SK-N-SH (cell line): Measurements from ENCODE around the gene WDR6. TPM values are rescaled to one million over a fixed set of nuclear protein-coding genes. Genes with fewer than 3 reads are reported as not detected.
A peak's percentile ranks its signal among the peaks of the same experiment; 100 is the strongest.

ENCODE experiments used
- CTCF ChIA-PET: fragments of 300-600, 350-600 bp; formaldehyde crosslinking; extraction: SDS; loops from one replicate; lab custom pipeline; 2021; lab: Yijun Ruan, JAX
- POLR2A ChIA-PET: fragments of 350-600 bp; sonication (Branson Sonifier 250); formaldehyde crosslinking; extraction: SDS; loops from one replicate; lab custom pipeline; 2020; ENCODE audit warnings: antibody characterized with exemption, inconsistent platforms; lab: Yijun Ruan, JAX
- DNase-seq: peaks from one replicate; pipeline ENCODE4 v3.0.0; 2012
- H2AFZ ChIP-seq: fragments of 200-600 bp; sonication (generic); 2 replicates; pipeline ENCODE4 v1.8.1; 2016; ENCODE audit warnings: antibody characterized with exemption, mild to moderate bottlenecking, low read depth
- H3F3A ChIP-seq: fragments of 200-600 bp; sonication (generic); replicated peaks from 2 replicates; pipeline ENCODE3; 2016; ENCODE audit warnings: antibody characterized with exemption, mild to moderate bottlenecking; ENCODE audit not compliant: insufficient read depth
- H3K27ac ChIP-seq, 2 experiments: fragments of 200-500 bp in 1 of 2; fragments of 200-600 bp in 1 of 2; sonication (Bioruptor generic) in 1 of 2; sonication (generic), shearing (Covaris generic) in 1 of 2; 2 replicates each; pipeline versions ENCODE4 v1.5.1 to v1.6.1; 2014 to 2016; ENCODE audit warnings: low read depth in 2 of 2, inconsistent platforms in 1 of 2, low read length in 1 of 2, mild to moderate bottlenecking in 1 of 2, mixed read lengths in 1 of 2
- H3K27me3 ChIP-seq: fragments of 200-600 bp; sonication (generic), shearing (Covaris generic); 2 replicates; pipeline ENCODE4 v1.6.1; 2016; ENCODE audit warnings: mixed run types; ENCODE audit not compliant: insufficient read depth
- H3K36me3 ChIP-seq, 2 experiments: fragments of 200-500 bp in 1 of 2; fragments of 200-600 bp in 1 of 2; sonication (Bioruptor generic) in 1 of 2; sonication (generic) in 1 of 2; replicated peaks in 1 of 2; 2 replicates each; pipeline versions ENCODE3 to v1.5.1; 2014 to 2016; ENCODE audit warnings: low read length in 1 of 2, mild to moderate bottlenecking in 1 of 2; ENCODE audit not compliant: insufficient read depth in 2 of 2, control insufficient read depth in 1 of 2
- H3K4me1 ChIP-seq, 2 experiments: fragments of 200-500 bp in 1 of 2; fragments of 200-600 bp in 1 of 2; sonication (Bioruptor generic) in 1 of 2; sonication (generic), shearing (Covaris generic) in 1 of 2; 2 replicates each; pipeline versions ENCODE4 v1.5.1 to v1.6.1; 2014 to 2016; ENCODE audit warnings: low read depth in 1 of 2, low read length in 1 of 2, mixed run types in 1 of 2; ENCODE audit not compliant: insufficient read depth in 2 of 2, control insufficient read depth in 1 of 2
- H3K4me2 ChIP-seq: fragments of 200-600 bp; sonication (generic), shearing (Covaris generic); 2 replicates; pipeline ENCODE4 v1.6.1; 2017; ENCODE audit warnings: mixed run types
- H3K4me3 ChIP-seq, 2 experiments: fragments of 200-500 bp in 1 of 2; fragments of 200-600 bp in 1 of 2; sonication (Bioruptor generic) in 1 of 2; sonication (generic), shearing (Covaris generic) in 1 of 2; 2 replicates each; pipeline versions ENCODE4 v1.5.1 to v1.8.1; 2014 to 2016; ENCODE audit warnings: low read depth in 2 of 2, inconsistent platforms in 1 of 2, low read length in 1 of 2, mild to moderate bottlenecking in 1 of 2, mixed read lengths in 1 of 2, moderate library complexity in 1 of 2
- H3K79me2 ChIP-seq: fragments of 200-600 bp; sonication (generic); 2 replicates; pipeline ENCODE4 v1.8.1; 2017; ENCODE audit warnings: mild to moderate bottlenecking; ENCODE audit not compliant: insufficient read depth
- H3K9ac ChIP-seq: fragments of 200-600 bp; sonication (generic); 2 replicates; pipeline ENCODE4 v1.6.1; 2017; ENCODE audit warnings: mixed run types
- H3K9me2 ChIP-seq: fragments of 200-600 bp; sonication (generic); 2 replicates; pipeline ENCODE4 v1.6.1; 2017; ENCODE audit warnings: mixed run types
- H3K9me3 ChIP-seq: fragments of 200-600 bp; sonication (generic); 2 replicates; pipeline ENCODE4 v1.6.1; 2017; ENCODE audit warnings: mixed run types, mild to moderate bottlenecking, moderate library complexity
- H4K20me1 ChIP-seq: fragments of 200-600 bp; sonication (generic); 2 replicates; pipeline ENCODE4 v1.6.1; 2017; ENCODE audit warnings: mild to moderate bottlenecking, mixed run types; ENCODE audit not compliant: insufficient read depth
- CHD2 ChIP-seq: fragments of 150-350 bp; IDR thresholded peaks from 2 replicates; pipeline ENCODE4 v1.6.1; 2018; ENCODE audit warnings: low read length; ENCODE audit not compliant: partially characterized antibody
- ELF1 ChIP-seq: IDR thresholded peaks from 2 replicates; pipeline ENCODE4 v1.4.0; 2012
- GABPA ChIP-seq: IDR thresholded peaks from 2 replicates; pipeline ENCODE4 v1.4.0; 2012; ENCODE audit warnings: low read depth, mild to moderate bottlenecking
- GATA2 ChIP-seq: sonication (generic); formaldehyde crosslinking; IDR thresholded peaks from 2 replicates; pipeline ENCODE4 v1.5.0; 2020; ENCODE audit warnings: mild to moderate bottlenecking, missing genetic modification reagents
- IRF3 ChIP-seq: fragments of 150-350 bp; IDR thresholded peaks from 2 replicates; pipeline ENCODE4 v1.6.1; 2016; ENCODE audit warnings: mild to moderate bottlenecking, low read depth, low read length
- MXI1 ChIP-seq: IDR thresholded peaks from 2 replicates; pipeline ENCODE4 v1.6.1; 2012; ENCODE audit warnings: mild to moderate bottlenecking, low read depth, low read length, improper control_type of control experiment
- NRF1 ChIP-seq: IDR thresholded peaks from 2 replicates; pipeline ENCODE4 v1.6.1; 2012; ENCODE audit warnings: low read depth, mild to moderate bottlenecking, low read length
- PBX3 ChIP-seq: IDR thresholded peaks from 2 replicates; pipeline ENCODE4; 2012
- RAD21 ChIP-seq: IDR thresholded peaks from 2 replicates; pipeline ENCODE4 v1.6.1; 2012; ENCODE audit warnings: mild to moderate bottlenecking, low read length
- RCOR1 ChIP-seq: fragments of 150-350 bp; IDR thresholded peaks from 2 replicates; pipeline ENCODE4 v1.6.1; 2017; ENCODE audit warnings: antibody characterized with exemption, low read length
- SIN3A ChIP-seq: IDR thresholded peaks from 2 replicates; pipeline ENCODE4 v1.6.1; 2012; ENCODE audit warnings: low read depth, mild to moderate bottlenecking, low read length, moderate library complexity, borderline replicate concordance
- TEAD4 ChIP-seq: IDR thresholded peaks from 2 replicates; pipeline ENCODE4 v1.4.0; 2012; ENCODE audit warnings: mild to moderate bottlenecking, borderline replicate concordance; ENCODE audit not compliant: insufficient read depth
- USF2 ChIP-seq: fragments of 150-350 bp; IDR thresholded peaks from 2 replicates; pipeline ENCODE4 v1.6.1; 2017; ENCODE audit warnings: antibody characterized with exemption, low read length, low read depth, borderline replicate concordance
- ZBTB33 ChIP-seq: IDR thresholded peaks from 2 replicates; pipeline ENCODE4 v1.4.0; 2012; ENCODE audit warnings: low read depth, borderline replicate concordance
- WGBS: methylation state at CpG from one replicate; pipeline ENCODE4 v1.1.6; 2017; ENCODE audit warnings: low lambda C conversion rate; 5-methylcytosine and 5-hydroxymethylcytosine counted together
- polyA plus RNA-seq, 3 experiments: library from polyadenylated mRNA; depleted of rRNA; stranded (reverse); fragments of >200 nt; gene quantifications; 2 replicates each; pipeline ENCODE4 v1.2.3, GENCODE V29; 2012

The WDR6 gene
- polyA plus RNA-seq, 1 of the 3 experiments (the other 2 are of a cell fraction) = 230 TPM

- H3K79me2 ChIP-seq = peaks cover 44% of the 10 kb centered on the region
- peaks cover 10 to 32% of the 10 kb centered on the region in 2 experiments; a peak in 3 of 4 replicates for H3K4me1 ChIP-seq
- no peaks in the 10 kb centered on the region for H3K9me2 ChIP-seq
- H2AFZ ChIP-seq = peak overlapping the region; percentile 69; the same call in 1 of the 2 replicates
- H3K9ac ChIP-seq = peak overlapping the region; percentile 1; the same call in 1 of the 2 replicates
- H3K36me3 ChIP-seq = peaks cover 64 to 65% of the 10 kb centered on the region in 2 experiments
- peaks cover 54% of the 10 kb centered on the region for H3F3A ChIP-seq
- 5% methylated on average over 7 of the region's 7 CpGs for WGBS
- H3K4me2 ChIP-seq = peak overlapping the region; percentile 97
- H3K9me3 ChIP-seq = no peaks in the 10 kb centered on the region
- peak overlapping the region; percentile 69 to 73 for H3K27ac ChIP-seq
- no peaks in the 10 kb centered on the region for H4K20me1 ChIP-seq
- CTCF ChIA-PET = interaction anchor here (0.6 to 1.5 kb wide), 8 partner anchors 10 to 111 kb away, joined by 3 to 8 read pairs (median 4); partner anchors contain the start of genes ARIH2 and WDR6
- TF ChIP-seq RCOR1 (0 out of 2 replicates have a peak, but pooled peaks have one; percentile 6), CHD2 (no peak), TEAD4 (0 out of 2 replicates have a peak, but pooled peaks have one; percentile 6)
- TF ChIP-seq, all 33 proteins: peak for 2
- POLR2A ChIA-PET = interaction anchor here (0.6 to 2.3 kb wide), 8 partner anchors 9 to 104 kb away, joined by 3 to 18 read pairs (median 6); partner anchors contain the start of genes P4HTM, QRICH1 and WDR6
- Histone ChIP-seq H3K4me3 (peak overlapping the region; percentile 83 to 87; a peak in 2 of 4 replicates), H3K27me3 (no peaks in the 10 kb centered on the region)
- DNase-seq = no peak
Observed at GRCh38 chr3:49029563-49029884, 22.3 kb downstream of the WDR6 start.

GRCh38 chr3:49030321-49030720, 23.1 kb downstream of the WDR6 start:
- POLR2A ChIA-PET = interaction anchor here (0.6 kb wide), 1 partner anchor 743 kb away, joined by 3 read pairs; no protein-coding TSS in a partner anchor
- H3K4me3 ChIP-seq = no peak overlapping the region
- TF ChIP-seq NRF1 (no peak), ZBTB33 (no peak)
- TF ChIP-seq, all 33 proteins: peak for 0
- Histone ChIP-seq H3K9ac (no peak overlapping the region), H4K20me1 (no peaks in the 10 kb centered on the region), H2AFZ (no peak overlapping the region), H3K4me1 (peaks cover 10 to 29% of the 10 kb centered on the region in 2 experiments; a peak in 3 of 4 replicates), H3K9me3 (no peaks in the 10 kb centered on the region), H3K79me2 (peaks cover 36% of the 10 kb centered on the region), H3K9me2 (no peaks in the 10 kb centered on the region), H3K36me3 (peaks cover 61 to 64% of the 10 kb centered on the region in 2 experiments), H3K4me2 (no peak overlapping the region), H3K27me3 (no peaks in the 10 kb centered on the region), H3K27ac (no peak overlapping the region; a peak in 1 of 4 replicates), H3F3A (peaks cover 53% of the 10 kb centered on the region)
- 85% methylated on average over 6 of the region's 6 CpGs for WGBS
- DNase-seq = no peak
- CTCF ChIA-PET = interaction anchor here (1.0 to 1.2 kb wide), 2 partner anchors 9 to 42 kb away, joined by 4 to 8 read pairs; partner anchors contain the start of gene NDUFAF3

GRCh38 chr3:49032646-49033304, 25.6 kb downstream of the WDR6 start:
- Histone ChIP-seq H3K9ac (no peak overlapping the region), H2AFZ (no peak overlapping the region), H3K27ac (no peak overlapping the region; a peak in 1 of 4 replicates), H3K9me3 (no peaks in the 10 kb centered on the region), H3K4me3 (no peak overlapping the region), H3F3A (peaks cover 39% of the 10 kb centered on the region), H3K4me1 (peaks cover 2 to 17% of the 10 kb centered on the region in 2 experiments; a peak in 2 of 4 replicates), H3K9me2 (no peaks in the 10 kb centered on the region), H3K79me2 (peaks cover 27% of the 10 kb centered on the region), H4K20me1 (no peaks in the 10 kb centered on the region), H3K36me3 (peaks cover 45 to 67% of the 10 kb centered on the region in 2 experiments), H3K4me2 (no peak overlapping the region), H3K27me3 (no peaks in the 10 kb centered on the region)
- ChIA-PET CTCF (interaction anchor here (1.0 to 1.3 kb wide), 2 partner anchors 10 to 11 kb away, joined by 3 to 4 read pairs; partner anchors contain the start of gene NDUFAF3), POLR2A (no interaction called here)
- WGBS = 78% methylated on average over 5 of the region's 6 CpGs
- no peak for DNase-seq
- TF ChIP-seq SIN3A (no peak), RCOR1 (no peak), IRF3 (no peak), MXI1 (no peak), RAD21 (no peak), ELF1 (no peak), GABPA (no peak), GATA2 (CRISPR knock-in tag) (no peak), PBX3 (no peak), USF2 (no peak)
